NCI-H748 treated with DMSO at 0.1 percent for 48 hours (cell line): Measurements from ENCODE around the gene ZNF277.
"Not testable (repeated sequence)": the region's sequence is repeated elsewhere in the genome, so short reads cannot be mapped to it uniquely, and the experiment has no call there.

Source experiments
- DNase-seq: peaks from one replicate; lab custom pipeline; 2025; lab: John Stamatoyannopoulos, UW

ZNF277 gene

GRCh38 chr7:112293416-112293815, 86.9 kb downstream of the ZNF277 start:
- DNase-seq: no peak

DNA sequence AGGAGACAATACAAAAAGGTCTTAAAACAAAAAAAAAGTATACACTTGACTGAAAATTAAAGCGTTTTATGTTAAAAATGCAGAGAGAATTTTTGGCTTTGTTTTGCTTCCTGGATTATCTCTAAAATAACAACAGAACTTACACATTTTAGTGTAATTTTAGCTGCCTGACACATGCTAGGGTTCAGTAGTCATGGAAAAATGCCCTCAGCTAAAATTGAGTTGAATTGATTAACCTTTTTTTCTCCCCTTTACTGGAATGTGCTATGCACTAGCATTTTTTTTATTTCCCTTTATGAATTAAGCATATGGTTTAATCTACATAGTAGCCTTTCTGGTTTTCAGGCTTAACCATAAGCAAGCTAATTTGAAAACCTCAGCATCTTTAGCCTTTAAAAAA, 89.9 kb downstream of the ZNF277 start:
- DNase-seq: no peak

DNA sequence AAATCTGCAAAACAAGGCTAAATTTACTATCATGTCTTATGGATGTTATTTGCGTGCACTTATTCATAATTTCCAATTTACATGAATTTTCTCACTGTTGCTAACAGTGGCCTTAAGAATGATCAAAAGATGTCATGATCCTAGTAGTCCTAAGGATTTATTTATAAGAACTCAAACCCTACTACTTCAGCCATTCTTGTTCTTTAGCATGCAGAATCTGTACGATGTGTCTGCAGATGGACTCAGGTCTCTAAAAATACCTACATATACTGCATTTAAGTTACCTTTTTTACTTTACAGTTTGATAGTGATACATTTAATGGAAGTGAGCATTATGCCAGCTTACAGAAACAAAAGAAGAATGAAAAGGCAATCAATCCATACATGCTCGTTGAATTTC, 91.2 kb downstream of the ZNF277 start:
- DNase-seq: no peak

DNA sequence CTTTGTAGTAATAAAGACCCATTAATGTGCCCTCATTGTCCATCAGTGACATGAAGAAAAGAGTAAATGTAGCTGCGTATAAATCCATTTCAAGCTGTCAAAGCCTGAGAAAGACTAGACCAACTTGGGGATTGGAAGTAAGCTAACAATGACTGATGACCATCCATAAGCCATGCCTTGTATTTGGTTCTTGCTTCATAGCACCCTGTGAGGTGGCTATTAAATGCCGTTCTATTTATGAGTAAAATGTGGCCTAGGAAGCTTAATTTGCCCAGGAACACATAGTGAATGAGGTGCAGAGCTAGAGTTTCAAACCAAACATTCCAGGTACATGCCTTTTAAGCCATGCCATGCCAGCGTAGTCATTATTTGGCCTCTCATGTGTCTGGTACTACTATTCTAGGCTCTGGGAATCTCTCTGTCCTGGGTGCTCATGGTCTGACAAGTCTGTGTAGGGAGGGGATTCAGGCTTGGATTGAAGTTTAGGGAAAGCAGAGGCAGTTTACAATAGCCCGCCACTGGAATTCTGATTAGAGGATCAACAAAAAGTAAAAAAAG, 92.1 kb downstream of the ZNF277 start:
- DNase-seq: no peak

- DNase-seq: no peak
Observed at GRCh38 chr7:112300072-112300471, 93.6 kb downstream of the ZNF277 start.

DNA sequence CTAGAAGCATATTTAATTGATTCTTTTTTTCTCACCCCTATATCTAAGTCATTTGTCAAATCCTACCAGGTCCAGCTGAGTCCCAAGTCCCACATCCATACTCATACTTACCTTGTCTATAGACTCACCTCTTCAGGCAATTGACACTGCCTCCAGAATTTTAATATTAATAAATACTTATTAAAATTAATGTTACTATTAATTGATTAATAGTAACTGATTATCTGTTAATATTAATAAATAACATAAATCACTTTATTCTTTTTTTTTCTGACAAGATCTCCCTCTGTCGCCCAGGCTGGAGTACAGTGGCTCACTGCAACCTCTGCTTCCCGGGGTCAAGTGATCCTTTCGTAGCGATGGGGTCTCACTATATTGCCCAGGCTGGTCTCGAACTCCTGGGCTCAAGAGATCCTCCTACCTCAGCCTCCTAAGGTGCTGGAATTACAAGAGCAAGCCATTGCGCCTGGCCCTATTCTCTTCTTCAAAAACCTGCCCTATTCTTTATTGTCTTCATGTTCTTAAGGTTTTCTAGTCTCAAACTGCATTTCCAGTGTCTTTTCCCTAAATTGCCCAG, 94.4 kb downstream of the ZNF277 start:
- DNase-seq: no peak

DNA sequence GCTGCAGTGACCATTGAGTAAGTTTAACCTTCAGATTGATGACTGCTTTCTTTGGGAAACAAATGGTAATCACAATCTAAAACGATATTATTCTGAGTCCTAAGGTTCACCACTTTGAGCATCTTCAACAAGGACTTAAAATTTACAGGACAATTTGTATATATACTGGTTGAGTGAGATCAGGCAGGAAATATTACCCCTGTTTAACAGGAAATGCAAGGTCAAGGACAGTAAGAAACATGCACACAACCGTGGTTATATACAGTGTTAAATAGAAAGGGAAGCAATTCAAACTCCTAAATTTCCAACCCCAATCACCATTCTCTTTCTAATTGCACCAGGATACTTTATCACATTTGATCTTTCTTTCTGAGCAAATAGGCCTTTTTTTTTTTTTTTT, 96.1 kb downstream of the ZNF277 start:
- no peak for DNase-seq

DNA sequence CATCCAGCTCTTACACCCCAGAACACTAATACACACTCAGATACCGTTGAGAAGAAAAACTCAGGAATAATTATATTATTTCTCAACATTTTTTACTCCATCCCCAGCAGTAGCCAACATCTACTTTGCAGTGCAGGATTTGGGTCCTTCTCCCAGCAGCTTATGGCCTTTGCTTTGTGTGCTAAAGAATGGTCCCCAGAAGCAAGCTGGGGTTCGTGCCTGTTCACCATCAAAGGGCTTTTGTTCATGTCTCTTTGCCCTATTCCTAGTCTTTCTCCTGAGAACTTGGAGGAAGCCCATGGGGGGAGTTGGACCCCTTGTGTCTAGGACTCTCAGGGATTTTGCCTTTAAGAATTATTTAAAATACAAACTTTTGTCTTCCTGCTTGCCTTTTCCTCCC, 100.4 kb downstream of the ZNF277 start:
- DNase-seq: no peak

- DNase-seq: no peak
Observed at GRCh38 chr7:112307506-112307905, 101.0 kb downstream of the ZNF277 start.

GRCh38 chr7:112308974-112309373, 102.5 kb downstream of the ZNF277 start:
- no peak for DNase-seq

DNA sequence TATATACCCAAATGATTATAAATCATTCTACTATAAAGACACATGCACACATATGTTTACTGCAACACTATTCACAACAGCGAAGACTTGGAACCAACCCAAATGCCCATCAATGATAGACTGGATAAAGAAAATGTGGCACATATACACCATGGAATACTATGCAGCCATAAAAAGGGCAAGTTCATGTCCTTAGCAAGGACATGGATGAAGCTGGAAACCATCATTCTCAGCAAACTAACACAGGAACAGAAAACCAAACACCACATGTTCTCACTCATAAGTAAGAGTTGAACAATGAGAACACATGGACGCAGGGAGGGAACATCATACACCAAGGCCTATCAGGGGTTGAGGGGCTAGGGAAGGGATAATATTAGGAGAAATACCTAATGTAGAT, 110.3 kb downstream of the ZNF277 start:
- DNase-seq: not testable (repeated sequence)

- DNase-seq: no peak
Observed at GRCh38 chr7:112322070-112322469, 115.6 kb downstream of the ZNF277 start.

GRCh38 chr7:112327566-112327965, 121.1 kb downstream of the ZNF277 start:
- no peak for DNase-seq

- DNase-seq: no peak
Observed at GRCh38 chr7:112331492-112331891, 125.0 kb downstream of the ZNF277 start.

DNA sequence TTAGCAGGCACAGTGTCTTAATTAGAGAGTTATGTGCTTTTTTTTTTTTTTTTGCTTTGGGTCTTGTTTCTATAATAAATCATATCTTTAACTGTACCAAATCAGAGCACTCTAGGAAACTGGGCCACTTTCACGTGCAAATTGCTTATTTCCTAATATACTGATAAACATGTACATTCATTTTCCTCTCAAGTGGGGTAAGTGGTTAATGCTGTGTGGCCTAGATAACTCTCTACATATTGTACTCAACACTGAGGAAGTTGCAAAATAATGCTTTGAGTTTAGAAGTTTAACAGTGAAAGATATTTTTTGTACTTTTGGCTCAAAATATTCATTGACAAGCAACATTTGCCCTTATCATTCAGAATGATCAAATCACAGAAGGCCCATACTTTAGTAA, 127.9 kb downstream of the ZNF277 start:
- DNase-seq: no peak

GRCh38 chr7:112336261-112336660, 129.8 kb downstream of the ZNF277 start:
- DNase-seq: no peak

GRCh38 chr7:112336936-112337576, 130.6 kb downstream of the ZNF277 start:
- DNase-seq: no peak

DNA sequence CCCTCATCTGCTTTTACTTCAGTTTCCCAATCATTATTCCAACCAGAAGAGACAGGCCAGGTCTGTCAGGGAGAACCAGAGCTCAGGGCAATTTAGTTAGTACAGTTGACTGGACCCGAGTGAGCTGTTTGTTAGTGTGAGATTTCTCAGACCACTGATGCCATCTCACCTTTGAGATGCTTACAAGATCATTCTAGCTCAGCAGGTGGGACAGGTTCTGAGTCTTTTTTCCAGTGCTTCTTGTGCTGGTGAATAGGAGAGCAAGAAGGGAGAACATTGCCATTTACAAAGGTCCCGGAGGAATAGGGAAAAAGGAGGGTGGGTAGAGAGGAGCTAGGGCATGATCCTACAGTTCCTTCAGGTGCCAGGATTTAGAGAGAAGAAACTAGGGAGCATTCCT, 131.4 kb downstream of the ZNF277 start:
- no peak for DNase-seq

DNA sequence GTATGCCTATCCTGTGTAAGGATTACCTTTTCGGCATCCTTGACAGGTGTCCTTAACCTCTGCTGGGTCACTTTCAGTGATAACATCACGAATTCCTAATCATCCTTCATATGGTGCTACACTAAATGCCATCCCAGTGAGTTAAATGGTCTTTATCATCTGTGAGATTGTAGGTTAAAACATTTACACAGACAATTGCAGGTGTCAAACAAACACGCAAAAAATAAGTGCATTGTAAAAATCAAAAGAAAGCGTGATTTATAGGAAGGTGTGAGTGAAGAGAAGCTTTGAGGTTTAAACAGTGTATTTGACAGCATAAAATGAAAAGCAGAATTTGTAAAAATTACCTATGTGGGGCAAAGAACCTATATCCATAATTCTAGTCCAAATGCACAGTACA, 132.3 kb downstream of the ZNF277 start:
- DNase-seq: no peak

DNA sequence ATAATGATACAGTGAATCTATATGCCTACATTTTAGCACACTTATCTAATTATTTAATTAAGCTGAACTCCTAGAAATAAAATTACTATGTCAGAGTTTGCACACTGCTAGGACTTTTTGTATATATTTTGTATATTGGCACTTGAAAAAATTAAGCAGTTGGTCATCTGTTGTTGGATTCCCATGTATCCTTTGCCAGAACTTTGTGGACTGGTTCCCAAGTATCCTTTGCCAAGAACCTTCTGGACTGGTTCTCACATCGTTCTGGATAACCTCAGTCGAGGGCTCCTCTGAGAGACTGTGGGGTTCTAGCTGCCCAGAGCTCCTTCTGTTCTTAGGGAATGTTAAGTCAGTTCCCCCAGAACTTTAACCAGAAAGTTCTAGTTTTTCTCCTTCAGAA, 135.0 kb downstream of the ZNF277 start:
- no peak for DNase-seq

DNA sequence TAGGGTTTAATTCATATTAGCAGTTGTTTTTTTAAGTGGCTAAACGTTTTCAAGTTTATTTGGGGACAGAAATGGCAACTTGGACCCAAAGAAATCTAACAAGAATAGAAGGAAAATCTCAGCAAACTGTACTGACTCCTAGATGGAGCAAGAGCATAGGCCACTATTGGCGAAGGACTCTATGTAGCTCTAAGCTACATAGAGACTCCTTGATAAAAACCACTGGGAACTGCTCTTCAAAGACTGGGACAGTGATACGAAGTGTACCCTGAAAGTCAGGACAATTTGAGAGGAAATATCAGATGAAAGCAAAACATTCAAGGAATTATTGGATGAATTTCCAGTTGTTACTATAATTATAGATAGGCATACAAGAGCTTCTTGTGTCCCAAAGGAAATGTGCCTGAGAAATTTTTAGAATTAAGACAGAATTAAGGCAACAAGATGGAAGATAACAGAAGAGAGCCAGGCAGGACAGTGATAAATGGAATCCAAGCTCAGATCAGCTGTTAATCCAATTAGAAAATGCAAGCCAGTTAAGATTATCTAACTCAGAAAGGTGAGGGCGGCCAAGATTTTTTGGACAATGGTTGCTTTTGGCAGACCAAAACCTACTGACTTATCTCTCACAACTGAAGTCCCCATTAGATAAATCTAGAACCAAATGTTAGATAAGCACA, 140.0 kb downstream of the ZNF277 start:
- no peak for DNase-seq

DNA sequence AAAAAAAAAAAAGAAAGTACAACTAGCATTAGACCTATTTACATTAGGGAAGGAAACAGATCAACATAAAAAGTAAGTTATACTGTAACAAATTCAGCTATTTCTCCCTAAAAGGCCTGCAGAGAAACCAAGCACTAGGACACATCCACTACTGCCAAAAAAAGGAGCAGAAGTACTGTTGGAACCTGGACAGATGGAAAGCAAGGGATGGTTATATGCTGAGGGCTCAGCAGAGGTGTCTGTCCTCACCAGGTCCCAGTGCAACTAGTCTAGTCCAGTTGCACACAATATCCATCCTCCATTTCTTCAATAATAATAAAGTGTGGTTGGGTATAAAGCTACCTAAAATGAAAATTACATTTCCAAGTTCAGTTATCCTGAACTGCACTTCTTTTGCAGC, 140.6 kb downstream of the ZNF277 start:
- no peak for DNase-seq

DNA sequence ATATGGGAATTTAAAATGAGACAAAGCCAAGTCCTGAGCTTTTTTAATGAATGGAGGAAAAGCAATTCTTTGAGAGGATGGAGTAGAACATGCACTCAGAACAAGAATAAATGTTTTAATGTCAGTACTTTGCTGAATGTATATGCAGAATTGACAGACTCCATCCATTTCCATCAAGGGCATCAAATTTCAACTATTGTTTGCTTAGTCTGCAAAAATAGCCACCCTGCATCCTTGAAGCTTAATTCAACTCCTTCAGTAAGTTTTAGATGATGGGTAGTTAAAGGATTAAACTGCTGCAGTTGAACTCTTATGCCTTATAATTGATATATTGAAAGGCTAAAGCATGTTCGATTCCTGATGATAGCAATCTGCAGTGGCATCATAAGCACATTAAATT, 144.1 kb downstream of the ZNF277 start:
- DNase-seq: peak; percentile 7
